ENCODE data around the gene FBXL4. TPM values are rescaled to one million over a fixed set of nuclear protein-coding genes. Genes with fewer than 3 reads are reported as not detected.

The FBXL4 gene
- total and polyA plus RNA-seq, 2 of the 8 experiments (the other 6 are each of a cell fraction or from before 2014, with no cell fraction given) = 6.9 to 13.8 TPM

DNA sequence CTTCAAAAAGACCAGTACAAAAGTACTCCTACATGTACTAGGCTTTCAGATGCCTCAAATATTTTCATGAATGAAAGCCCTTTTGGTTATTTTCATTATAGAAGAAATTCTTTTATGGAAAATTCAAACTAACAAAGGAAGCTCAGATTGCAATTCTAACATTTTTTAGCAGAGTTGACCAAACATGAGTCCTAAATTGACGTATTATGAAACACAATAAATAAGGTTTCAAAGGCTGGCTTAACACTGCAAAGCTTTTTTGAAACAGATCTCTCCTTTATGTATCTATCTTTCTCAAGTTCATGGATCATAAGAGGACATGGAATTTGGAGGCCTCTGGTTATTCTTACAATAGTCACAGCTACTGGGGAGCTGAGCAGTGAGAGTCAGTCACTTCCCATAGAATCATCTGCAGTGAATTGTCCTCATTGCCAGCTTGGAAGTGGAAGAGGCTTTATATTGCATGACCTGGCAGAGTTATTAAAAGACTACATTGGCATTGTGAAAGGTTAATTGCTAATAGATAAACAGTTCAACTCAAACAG is 38.4 kb upstream of the FBXL4 start (continued):
- TF ChIP-seq ASH2L (IDR thresholded peaks at IDR 0.05; ENCODE audit: low read length) (no peak), EP300 (IDR thresholded peaks at IDR 0.05; ENCODE audit: borderline replicate concordance in 1 of 2, low read depth in 2 of 2, low read length in 2 of 2) (no peak), SAP30 (IDR thresholded peaks at IDR 0.05; ENCODE audit: insufficient read depth, insufficient replicate concordance, low read length) (no peak), SIN3A (conservative IDR thresholded peaks at IDR 0.05 in 1 of 2, IDR thresholded peaks at IDR 0.05 in 1 of 2; ENCODE audit: low read depth in 1 of 2, low read length in 2 of 2) (no peak)

Measured in H1 (cell line).